GM18519 (cell line): ENCODE data around the gene EGFR.

ENCODE experiments used
- ATAC-seq: cut with Tn5 transposase; IDR thresholded peaks from one replicate; pipeline ENCODE4 v1.9.1; 2021; ENCODE audit warnings: mild to moderate bottlenecking, moderate library complexity; ENCODE audit not compliant: unreplicated experiment, low FRiP score

The EGFR gene

DNA sequence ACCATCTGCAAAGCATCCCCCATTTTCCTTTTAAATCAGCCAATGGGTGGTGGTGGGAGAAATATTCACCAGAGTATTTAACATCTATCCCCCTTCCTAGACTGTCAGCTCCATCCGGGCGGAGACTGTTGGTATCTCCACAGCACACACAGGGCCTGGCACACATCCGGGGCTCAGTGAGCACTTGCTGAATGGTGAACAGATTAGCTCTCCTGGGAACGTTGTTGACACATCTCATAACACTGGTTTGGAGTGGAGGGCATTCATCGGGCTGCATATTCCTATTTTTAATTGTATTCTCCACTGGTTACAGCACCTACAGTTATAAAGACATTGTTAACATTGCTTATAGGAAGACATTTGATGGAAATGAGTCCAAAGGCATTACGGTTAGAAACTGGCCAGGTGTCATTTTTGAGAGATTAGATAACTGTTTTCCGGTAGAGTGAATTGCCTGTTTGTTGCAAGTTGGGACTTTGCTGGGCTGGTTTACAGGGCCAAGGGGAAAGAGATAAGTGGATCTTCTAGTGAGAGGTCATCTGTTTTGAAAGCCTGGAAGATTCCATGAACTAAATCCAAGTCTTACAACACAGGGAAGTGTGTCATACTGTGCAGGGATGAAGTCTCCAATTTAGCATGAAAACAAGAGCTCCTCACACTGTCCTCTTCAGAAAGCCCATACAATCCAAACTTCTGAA, 101.8 kb downstream of the EGFR start:
- ATAC-seq = no peak

DNA sequence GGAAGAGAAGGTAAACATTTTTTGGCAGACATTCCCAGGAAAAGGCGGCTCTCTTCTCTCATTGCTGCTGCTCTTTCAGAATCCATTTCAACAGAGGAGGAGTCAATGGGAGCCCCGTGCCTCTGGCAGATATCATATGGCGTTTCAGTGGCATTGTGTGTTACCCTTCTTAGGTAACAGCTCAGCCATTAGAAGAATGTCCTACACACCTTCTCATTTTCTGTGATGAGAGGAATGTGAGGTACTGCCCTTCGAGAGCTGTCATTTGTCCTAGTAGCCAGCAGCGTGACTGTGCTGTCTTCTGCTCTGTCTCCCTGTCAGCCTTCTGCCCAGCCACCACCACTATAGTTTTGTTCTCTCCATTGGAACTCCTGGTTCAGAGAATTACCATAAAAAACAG, 102.4 kb downstream of the EGFR start:
- no peak for ATAC-seq

DNA sequence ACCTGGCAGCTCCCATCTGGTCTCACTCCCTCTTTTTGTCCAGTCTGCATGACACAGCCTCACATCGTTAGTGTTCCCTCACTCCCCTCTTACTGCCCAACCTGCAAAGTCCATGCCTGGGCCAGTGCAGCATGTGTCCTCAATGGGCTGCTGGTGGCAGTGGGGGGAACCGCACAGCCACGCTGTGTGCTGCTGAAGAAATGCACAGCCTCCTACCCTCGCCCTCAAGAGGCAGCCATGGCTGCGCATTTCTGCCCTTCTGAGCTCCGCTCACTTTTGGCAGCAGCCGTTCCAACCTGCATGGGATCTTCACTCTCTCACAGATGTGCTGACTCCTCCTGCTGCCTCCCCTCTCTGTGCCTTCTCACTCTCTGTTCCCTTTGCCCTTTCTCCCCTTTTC, 103.4 kb downstream of the EGFR start:
- ATAC-seq = no peak

DNA sequence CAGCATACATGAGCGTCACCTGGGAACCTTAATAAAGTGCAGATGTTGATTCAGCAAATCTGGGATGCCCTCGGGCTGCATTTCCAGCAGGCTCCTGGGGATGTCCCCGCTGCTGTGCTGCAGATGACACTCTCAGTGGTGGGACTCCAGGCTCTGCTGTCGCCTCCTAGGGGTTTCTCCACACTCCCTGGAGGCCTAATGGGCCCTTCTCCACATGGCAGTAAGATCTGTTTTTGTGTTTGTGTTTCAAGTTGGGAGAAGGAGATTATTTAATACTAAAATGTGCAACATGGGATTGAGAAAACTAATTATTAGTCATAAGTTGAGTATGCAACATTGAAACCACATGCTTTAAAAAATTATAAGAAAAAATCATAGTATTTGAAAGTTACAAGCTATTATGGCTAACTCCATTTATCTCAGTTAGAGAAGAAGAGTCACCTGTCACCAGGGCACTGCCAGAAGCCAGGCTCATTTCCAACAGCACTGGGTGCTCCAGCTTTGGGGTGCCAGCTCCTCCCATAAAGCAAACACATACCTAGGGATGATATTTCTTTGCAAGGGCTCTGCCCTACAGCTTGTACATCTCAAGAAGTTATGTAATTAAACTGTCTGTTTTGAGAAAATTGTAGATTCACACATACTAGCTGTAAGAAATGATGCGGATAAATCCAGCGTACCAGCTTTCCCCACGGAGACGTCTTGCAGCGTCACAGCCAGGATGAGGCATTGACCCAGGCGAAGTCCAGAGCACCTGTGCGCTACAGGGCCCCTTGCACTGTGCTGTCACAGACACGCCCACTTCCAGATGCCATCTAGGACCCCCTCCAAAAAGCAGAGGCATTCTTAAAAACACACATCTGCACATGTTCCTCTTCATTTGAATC, 106.4 kb downstream of the EGFR start:
- no peak for ATAC-seq

DNA sequence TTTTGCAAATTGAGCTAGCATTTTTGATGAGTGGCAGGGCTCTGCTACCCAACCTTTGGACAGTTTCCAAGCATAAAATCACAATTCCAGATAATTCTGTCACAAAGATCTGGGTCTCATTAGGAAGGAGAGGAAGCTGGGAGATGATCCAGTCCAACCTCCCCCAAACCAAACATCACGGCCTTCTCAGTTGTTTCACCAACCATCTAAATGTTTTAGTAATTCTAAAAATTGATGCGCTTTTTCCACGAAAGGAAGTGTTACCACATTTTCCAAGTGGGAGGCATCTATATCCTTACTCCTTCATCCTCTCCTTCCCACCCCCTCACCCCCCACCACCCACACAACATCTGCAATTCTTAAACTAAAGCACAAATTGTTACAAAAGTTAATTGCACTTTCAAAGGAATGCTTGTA, 108.3 kb downstream of the EGFR start:
- no peak for ATAC-seq

DNA sequence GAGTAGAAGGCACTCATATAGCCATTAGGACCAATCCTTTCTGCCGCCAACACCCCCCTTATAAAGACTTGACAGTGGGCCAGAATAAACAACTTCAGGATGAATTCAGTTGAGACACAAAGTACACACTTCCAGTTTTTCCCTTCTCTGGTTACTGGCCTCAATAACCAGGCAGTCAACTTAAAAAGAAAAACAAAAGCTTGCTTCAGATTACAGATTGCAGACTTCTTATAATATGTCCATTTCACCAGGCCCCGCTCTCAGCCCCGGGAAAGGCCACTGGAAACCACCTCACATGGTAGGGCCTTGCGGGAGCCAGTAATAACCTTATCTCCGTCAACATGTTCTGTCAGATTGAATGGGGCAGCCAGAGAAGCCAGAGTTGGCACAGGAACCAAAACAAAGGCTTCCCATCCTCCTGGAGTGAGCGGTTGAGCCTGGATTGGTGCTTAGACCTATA, 108.8 kb downstream of the EGFR start:
- no peak for ATAC-seq

DNA sequence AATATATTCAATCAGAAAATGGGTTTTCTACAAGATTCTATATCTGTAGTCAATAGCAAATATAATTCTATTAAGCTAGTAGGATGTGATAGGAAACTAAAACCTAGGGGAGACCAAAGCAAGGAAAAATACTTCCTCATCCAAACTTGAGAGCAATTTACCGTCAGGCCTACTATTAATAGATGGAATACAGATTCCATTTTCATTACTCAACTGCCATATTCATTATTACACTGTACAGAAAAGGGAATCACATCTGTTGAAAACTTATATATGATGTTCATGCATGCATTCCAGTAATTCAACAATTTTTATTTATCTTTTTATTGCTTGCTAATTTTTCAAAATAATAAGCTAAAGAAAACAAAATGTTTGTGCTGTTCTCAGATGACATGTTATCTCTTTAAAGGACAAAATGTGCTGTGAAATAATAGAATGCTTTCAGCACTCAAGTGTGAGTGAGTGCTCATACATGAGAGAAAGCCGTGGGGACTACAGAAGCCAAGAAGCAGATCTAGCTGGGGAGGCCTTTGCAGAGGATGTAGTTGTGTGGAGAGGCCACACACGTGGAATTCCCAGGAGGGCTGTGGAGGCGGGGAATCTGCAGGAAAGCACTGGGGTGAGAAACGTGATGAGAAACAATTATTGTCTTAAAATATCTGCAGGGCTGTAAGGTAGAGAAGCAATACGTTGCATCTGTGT, 110.0 kb downstream of the EGFR start:
- ATAC-seq = no peak

DNA sequence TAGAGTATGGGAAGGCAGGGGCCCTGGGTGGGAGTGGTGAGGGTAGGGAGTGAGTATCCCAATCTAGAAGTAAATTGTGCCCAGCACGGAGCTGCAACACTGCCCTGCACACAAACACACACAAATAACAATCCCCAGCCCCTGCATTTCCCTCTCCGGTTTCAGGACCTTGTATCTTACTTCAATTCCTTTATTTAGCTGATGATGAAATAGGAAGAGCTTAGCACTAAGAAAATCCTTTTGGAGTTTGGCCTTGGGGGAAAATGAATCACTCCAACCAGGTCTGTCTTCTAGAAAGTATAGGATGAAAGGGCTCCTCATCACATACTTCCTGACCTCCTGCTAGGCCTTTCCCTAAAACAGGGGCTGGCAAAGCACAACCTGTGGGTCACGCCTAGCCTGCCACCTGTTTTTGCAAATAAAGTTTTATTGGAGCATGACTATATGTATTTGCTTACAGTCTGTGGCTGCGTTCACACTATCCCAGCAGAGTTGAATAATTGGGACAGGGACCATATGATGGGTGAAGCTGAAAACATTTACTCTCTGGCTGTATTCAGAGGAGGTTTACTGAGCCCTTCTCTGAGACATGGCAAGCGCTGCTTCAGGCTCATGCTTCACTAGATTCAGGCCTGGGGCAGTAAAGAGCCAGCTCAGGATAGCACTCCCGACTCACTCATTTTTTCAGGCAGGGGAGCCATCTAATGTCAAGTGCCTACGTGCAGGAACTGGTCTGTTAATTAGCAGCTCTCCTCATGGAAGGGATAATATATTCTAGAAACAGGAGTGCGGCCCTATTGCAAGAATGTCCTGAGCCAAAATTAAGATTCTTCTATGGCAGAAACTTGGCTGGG, 111.0 kb downstream of the EGFR start:
- no peak for ATAC-seq

DNA sequence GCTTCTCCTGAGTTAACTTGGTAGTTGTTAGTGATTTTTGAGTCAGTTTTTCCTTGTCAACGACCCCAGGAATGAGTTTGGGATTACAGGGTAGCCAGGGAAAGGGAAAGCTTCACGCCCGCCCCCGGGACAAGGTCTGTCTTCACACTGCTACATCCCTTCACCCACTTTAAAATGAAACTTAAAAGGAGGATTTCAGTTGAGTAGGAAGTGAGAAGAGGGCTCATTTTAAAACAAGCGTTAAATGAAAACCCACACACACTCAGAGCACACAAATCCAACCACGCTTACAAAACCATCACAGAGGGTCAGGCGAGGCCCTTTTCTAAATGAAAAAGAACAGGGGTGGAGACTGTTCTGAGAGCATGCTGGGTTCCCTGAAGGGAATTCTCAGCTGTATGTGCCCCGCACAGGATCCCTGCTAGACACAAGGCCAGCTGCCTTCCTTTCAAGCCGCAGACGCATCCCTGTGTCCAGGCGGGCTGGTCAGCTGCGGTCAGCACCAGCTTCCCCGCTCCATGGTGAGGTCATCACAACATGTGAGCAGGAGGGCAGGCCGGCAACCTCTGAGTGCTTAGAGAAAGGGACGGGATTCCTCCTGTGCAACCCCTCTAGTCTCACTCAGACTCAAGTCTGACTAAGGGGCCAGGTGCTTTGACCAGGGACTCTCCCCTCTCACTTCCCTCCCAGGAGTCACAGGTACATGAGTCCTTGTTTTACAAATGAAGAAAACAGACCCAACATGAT, 111.8 kb downstream of the EGFR start:
- peak; percentile 43 for ATAC-seq

DNA sequence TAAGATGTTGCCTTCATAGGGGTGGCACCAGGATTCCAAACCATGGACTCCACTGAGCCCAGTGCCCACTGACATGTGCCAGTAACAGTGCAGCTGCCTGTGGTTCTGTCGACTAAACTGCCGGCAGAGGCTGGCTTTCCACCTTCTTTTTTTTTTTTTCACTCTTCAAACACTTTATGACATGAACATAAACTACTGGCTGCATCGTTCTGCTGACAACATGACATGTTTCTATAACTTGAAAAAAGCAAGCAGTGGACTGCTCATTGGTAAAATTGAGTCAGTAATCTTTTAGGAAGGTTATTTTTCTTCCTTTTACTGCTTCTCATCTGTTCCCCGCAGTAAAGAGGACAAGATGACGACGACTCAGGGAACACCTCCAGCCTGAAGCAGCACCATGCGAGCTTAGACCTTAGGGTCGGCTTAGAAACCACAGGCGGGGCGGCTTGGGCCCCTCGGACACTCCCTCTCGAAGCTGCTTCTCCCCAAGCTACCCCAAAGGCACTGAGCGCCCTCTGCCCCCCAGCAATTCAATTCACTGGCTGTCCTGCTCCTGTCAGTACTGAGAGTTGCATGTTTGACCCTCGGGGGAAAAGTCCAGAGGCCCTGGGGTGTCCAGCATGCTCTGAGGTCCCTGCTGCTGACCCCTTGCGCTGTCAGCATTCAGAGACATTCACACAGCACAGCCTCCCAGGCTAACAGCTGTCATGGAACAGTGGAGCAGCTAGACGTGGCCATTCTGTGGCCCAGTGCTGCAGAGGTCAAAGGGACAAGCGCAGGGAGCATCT, 112.5 kb downstream of the EGFR start:
- no peak for ATAC-seq

DNA sequence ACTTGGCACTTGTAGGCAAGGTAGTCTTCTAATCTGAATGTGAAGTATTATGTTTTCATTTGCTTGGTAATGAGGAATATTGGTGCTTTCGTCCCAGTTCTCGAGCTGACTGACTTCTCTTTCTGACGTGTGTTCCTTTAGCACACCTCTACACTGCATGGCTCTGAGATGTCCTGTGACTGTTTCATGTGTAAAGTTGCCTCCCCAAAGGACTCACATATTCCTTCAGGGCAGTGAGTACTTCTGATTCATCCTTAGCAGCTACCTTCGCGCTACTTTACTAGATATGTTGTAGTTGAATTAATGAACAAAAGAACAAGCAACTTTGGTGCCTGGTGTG, 113.7 kb downstream of the EGFR start:
- ATAC-seq = no peak

DNA sequence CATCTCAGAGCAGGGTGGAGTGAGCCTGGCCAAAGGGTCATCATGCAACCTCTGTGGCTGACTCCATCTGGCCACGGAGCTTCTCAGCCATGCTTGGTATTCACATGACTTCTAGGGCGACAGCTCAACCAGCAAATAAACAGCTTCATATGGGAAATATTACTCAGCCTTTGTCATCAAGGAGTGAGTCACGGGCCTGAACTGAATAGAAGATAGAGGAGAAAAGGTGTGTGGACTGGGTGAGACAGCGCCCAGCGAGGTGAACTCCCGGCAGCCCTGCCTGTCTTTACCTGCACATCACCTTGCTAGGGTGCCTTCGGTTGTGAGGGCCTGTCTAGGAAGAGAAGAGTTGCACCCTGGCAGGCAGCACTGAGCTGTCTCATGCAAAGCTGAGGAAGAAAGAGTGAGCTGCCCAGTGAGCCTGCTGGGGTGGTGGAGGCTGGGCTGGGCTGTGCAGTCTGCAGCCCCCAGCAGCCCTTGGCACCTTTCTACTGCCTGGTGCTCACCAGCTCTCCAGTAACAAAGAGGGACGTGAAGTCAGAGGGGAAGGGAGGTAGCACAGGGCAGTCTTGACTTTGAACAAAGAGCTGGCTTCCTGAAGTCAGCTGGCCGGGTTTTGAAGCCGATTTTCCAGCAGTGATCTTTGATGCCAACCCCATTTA, 114.2 kb downstream of the EGFR start:
- ATAC-seq = no peak

DNA sequence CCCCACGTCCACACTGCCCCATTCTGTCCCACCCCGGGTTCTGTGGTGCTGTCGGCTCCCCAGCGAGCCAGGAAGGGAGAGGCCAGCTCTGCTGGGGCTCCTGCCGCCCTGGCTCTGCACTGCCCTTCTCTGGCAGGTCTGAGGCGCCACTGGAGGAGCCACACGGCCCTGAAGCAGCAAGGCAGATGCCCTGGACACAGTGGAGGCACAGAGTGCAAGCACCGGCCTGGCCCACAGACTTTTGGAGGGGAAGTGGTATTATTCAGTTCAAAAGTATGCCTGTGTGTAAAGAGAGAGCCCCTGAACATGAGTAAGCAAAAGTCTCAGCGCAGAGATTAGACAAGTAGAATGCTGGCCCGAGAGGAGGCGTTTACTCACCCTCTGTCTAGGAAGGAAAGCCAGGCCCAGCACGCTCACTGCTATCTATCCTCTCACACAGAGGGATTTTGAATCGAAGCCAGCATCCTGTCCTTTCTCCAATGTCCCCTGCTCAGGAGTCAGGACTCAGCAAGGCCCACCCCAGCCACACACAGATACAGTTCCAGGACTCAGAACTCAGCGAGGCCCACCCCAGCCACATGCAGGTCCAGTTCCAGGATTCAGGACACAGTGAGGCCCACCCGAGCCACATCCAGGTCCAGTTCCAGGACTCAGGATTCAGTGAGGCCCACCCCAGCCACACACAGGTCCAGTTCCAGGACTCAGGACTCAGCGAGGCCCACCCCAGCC, 115.0 kb downstream of the EGFR start:
- ATAC-seq = no peak

DNA sequence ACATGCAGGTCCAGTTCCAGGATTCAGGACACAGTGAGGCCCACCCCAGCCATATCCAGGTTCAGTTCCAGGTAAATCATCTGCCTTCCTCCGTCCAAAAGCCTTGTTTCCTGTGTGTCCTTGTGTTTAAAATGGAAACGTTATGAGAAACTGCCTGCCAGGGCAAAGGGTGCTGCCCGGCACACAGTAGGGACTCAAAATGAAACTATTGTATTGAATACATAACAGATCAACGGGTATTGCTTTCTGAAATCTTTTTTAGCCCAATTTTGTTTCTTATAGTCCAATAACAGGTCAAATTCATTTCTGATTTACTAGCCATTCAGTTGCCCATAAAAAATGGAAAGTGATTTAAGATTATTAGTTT, 115.5 kb downstream of the EGFR start:
- ATAC-seq = no peak

DNA sequence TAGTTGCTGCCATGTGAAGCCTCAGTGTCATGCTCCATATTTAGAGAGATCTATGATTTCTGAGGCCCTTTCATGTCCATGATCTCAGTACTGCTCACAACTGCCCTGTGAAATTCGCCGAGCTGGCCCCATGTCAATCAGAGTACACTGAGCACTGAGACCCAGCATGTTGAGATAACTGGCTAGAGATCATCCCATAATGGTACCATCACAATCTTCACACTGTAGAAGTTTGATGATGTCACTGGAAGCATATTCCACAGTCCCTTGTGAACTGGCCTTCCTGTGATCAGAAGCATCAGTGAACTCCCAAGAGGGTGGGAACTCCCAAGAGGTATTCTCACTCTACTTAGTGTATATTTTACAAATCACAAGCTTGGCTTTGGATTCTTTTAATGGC, 116.0 kb downstream of the EGFR start:
- no peak for ATAC-seq

DNA sequence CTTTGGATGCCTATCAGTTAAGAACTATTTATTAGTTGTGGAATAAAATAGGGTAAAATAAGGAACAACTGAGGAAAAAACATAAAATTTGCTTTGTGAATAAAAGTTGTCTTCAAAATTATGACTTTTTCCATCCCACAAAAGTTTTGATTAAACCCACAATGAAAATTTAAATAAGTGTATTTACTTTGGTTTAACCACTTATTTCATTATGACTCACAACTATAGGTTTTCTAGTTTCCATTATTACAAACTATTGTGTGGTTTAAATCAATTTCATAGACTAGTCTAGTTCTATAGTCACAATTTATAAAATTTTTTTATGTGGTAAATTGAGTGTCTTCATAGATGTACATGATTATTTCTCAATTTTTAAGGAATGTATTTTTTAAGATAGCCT, 116.6 kb downstream of the EGFR start:
- ATAC-seq = no peak

DNA sequence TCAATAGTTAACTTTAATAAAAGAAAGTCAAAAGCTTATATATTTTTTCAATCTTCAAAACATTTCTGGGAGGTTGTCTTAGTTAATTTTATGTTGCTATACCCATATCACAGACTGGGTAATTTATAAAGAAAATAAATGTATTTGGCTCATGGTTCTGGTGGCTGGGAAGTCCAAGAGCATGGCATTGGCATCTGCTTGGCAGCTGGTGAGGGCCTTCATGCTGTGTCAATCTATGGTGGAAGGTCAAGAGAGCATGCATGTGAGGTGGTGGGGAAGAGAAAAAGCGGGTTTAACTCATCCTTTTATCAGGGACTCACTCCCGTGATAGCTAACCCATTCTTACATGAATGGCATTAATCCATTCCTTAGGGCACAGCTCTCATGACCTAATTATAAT, 119.8 kb downstream of the EGFR start:
- no peak for ATAC-seq
